Stimulated activated naive CD4-positive, alpha-beta T cell (primary cell): Measurements from ENCODE around the gene CYYR1.

Source experiments
- DNase-seq, 6 experiments: peaks; one replicate each; lab custom pipeline; 2025; lab: John Stamatoyannopoulos, UW

The CYYR1 gene

GRCh38 chr21:26572702-26573381 is at the start of gene CYYR1:
Gene CYYR1, minus strand, starts transcription at chr21:26573286. Its CDS starts 346 bp downstream, at chr21:26572940.
- DNase-seq, result no peak

GRCh38 chr21:26617176-26617575 is 44.1 kb upstream of the CYYR1 start:
- no peak for DNase-seq

GRCh38 chr21:26614251-26614650 is 41.2 kb upstream of the CYYR1 start:
- no peak for DNase-seq

- DNase-seq, result no peak
Observed at GRCh38 chr21:26599261-26599660, 26.2 kb upstream of the CYYR1 start.

- no peak for DNase-seq
Observed at GRCh38 chr21:26597981-26598380, 24.9 kb upstream of the CYYR1 start.

GRCh38 chr21:26597031-26597430 is 23.9 kb upstream of the CYYR1 start:
- DNase-seq, result no peak

GRCh38 chr21:26595971-26596370 is 22.9 kb upstream of the CYYR1 start:
- no peak for DNase-seq

GRCh38 chr21:26593800-26594199 is 20.7 kb upstream of the CYYR1 start:
- DNase-seq, result no peak

- DNase-seq, result no peak
Observed at GRCh38 chr21:26591543-26591942, 18.5 kb upstream of the CYYR1 start.

GRCh38 chr21:26588446-26588845 is 15.4 kb upstream of the CYYR1 start:
- no peak for DNase-seq

- no peak for DNase-seq
Observed at GRCh38 chr21:26587736-26588201, 14.7 kb upstream of the CYYR1 start.

- DNase-seq, result no peak
Observed at GRCh38 chr21:26583769-26584168, 10.7 kb upstream of the CYYR1 start.

GRCh38 chr21:26581818-26582217 is 8.7 kb upstream of the CYYR1 start:
- no peak for DNase-seq

- no peak for DNase-seq
Observed at GRCh38 chr21:26572076-26572701, 897 bp downstream of the CYYR1 start.

- DNase-seq, result no peak
Observed at GRCh38 chr21:26570203-26570602, 2.9 kb downstream of the CYYR1 start.

GRCh38 chr21:26565546-26565945 is 7.5 kb downstream of the CYYR1 start:
- no peak for DNase-seq

- DNase-seq, result no peak
Observed at GRCh38 chr21:26565111-26565510, 8.0 kb downstream of the CYYR1 start.

- DNase-seq, result no peak
Observed at GRCh38 chr21:26563856-26564503, 9.1 kb downstream of the CYYR1 start.

- DNase-seq, result no peak
Observed at GRCh38 chr21:26560612-26561011, 12.5 kb downstream of the CYYR1 start.

GRCh38 chr21:26559099-26559498 is 14.0 kb downstream of the CYYR1 start:
- DNase-seq, result no peak

- DNase-seq, result no peak
Observed at GRCh38 chr21:26557106-26557505, 16.0 kb downstream of the CYYR1 start.

GRCh38 chr21:26555540-26556146 is 17.4 kb downstream of the CYYR1 start:
- no peak for DNase-seq

- no peak for DNase-seq
Observed at GRCh38 chr21:26554365-26554764, 18.7 kb downstream of the CYYR1 start.
